K562 (cell line): ENCODE results near the gene ECM1. TPM values are rescaled to one million over a fixed set of nuclear protein-coding genes. Genes with fewer than 3 reads are reported as not detected.
A peak's percentile ranks its signal among the peaks of the same experiment; 100 is the strongest.

ENCODE experiments used
- CC2D1A ChIP-seq: fragments of 450-650 bp; IDR thresholded peaks from 2 replicates; pipeline ENCODE4 v1.6.1; 2017; ENCODE audit warnings: mild to moderate bottlenecking
- FUS ChIP-seq: fragments of 200-400 bp; formaldehyde crosslinking; optimal IDR thresholded peaks from 2 replicates; pipeline ENCODE3; 2017; ENCODE audit warnings: low read depth, low read length
- GABPB1 ChIP-seq: sonication (generic); formaldehyde crosslinking; IDR thresholded peaks from 2 replicates; pipeline ENCODE4 v1.8.0; 2022; ENCODE audit warnings: mild to moderate bottlenecking, missing genetic modification reagents
- KLF13 ChIP-seq: fragments of 450-650 bp; IDR thresholded peaks from 2 replicates; pipeline ENCODE4 v1.6.1; 2016; ENCODE audit warnings: missing genetic modification characterization, low read depth, mild to moderate bottlenecking, missing compliant biosample characterization, moderate library complexity, borderline replicate concordance
- MLX ChIP-seq, 2 experiments: fragments of 450-650 bp in 1 of 2; sonication (generic) in 1 of 2; formaldehyde crosslinking; conservative IDR thresholded peaks; 2 replicates each; pipeline versions ENCODE4 v1.4.0 to v1.8.1; 2020 to 2022; ENCODE audit warnings: mild to moderate bottlenecking in 1 of 2, missing genetic modification reagents in 1 of 2
- NR1H2 ChIP-seq: sonication (generic); formaldehyde crosslinking; IDR thresholded peaks from 2 replicates; pipeline ENCODE4 v1.4.0; 2020; ENCODE audit warnings: mild to moderate bottlenecking, missing genetic modification reagents
- PCBP2 ChIP-seq: fragments of 200-400 bp; formaldehyde crosslinking; IDR thresholded peaks from 2 replicates; pipeline ENCODE4 v1.6.1; 2018; ENCODE audit warnings: low read length, low read depth, mild to moderate bottlenecking, moderate library complexity; ENCODE audit not compliant: poor library complexity, severe bottlenecking
- RBM25 ChIP-seq: fragments of 200-400 bp; formaldehyde crosslinking; IDR thresholded peaks from 2 replicates; pipeline ENCODE4 v1.6.1; 2018; ENCODE audit warnings: low read length, low read depth, moderate library complexity; ENCODE audit not compliant: severe bottlenecking
- REST ChIP-seq, 2 experiments: fragments of 450-650 bp; formaldehyde crosslinking in 1 of 2; IDR thresholded peaks; 2 replicates each; pipeline versions ENCODE4 v1.4.0 to v1.6.1; 2014 to 2020; ENCODE audit warnings: mild to moderate bottlenecking in 2 of 2, borderline replicate concordance in 1 of 2, low read depth in 1 of 2
- SRSF7 ChIP-seq: fragments of 200-400 bp; formaldehyde crosslinking; optimal IDR thresholded peaks from 2 replicates; pipeline ENCODE3; 2017; ENCODE audit warnings: mild to moderate bottlenecking, low read depth, low read length
- TBL1XR1 ChIP-seq, 2 experiments: IDR thresholded peaks; 2 replicates each; pipeline ENCODE4 v1.6.1; 2012; ENCODE audit warnings: improper control_type of control experiment in 2 of 2, low read length in 2 of 2, mild to moderate bottlenecking in 1 of 2
- WHSC1 ChIP-seq: IDR thresholded peaks from one replicate; pipeline ENCODE4 v1.6.1; 2012; ENCODE audit warnings: low read length, control low read depth, inconsistent platforms
- ZNF282 ChIP-seq: sonication (generic); formaldehyde crosslinking; IDR thresholded peaks from 2 replicates; pipeline ENCODE4 v1.8.1; 2023; ENCODE audit warnings: missing genetic modification reagents
- polyA plus RNA-seq, 8 experiments: library from polyadenylated mRNA; depleted of rRNA in 4 of 8; stranded (reverse) in 5 of 8; unstranded in 3 of 8; fragments of >200 nt; fragmentation: Nextera tagmentation in 2 of 8; fragmentation: Illumina TruSeq in 1 of 8; extraction: Ambion mirVana in 2 of 8; extraction: Trizol in 1 of 8; gene quantifications; 2 replicates each; pipeline versions ENCODE4 v1.2.1 to v1.2.3, GENCODE V29; 2011 to 2014; ENCODE audit warnings: inconsistent platforms in 1 of 8, missing spikeins in 1 of 8
- total RNA-seq, 7 experiments: library from RNA; depleted of rRNA in 6 of 7; stranded (reverse); fragments of >200 nt in 6 of 7; fragmentation: Illumina TruSeq in 2 of 7; extraction: Trizol in 2 of 7; gene quantifications; 2 replicates each; pipeline versions ENCODE4 v1.2.1 to v1.2.3, GENCODE V29; 2011 to 2021; ENCODE audit warnings: low replicate concordance in 1 of 7
- TF ChIP-seq, protein P1 (sequence below), 2 experiments: IDR thresholded peaks in 1 of 2; conservative IDR thresholded peaks in 1 of 2; 2 replicates each; pipeline ENCODE4 v1.6.1; 2016; ENCODE audit warnings: low read depth in 2 of 2, mild to moderate bottlenecking in 1 of 2, missing compliant biosample characterization in 1 of 2, missing genetic modification characterization in 1 of 2, moderate library complexity in 1 of 2

ECM1 gene
- total and polyA plus RNA-seq, 9 of the 15 experiments (the other 6 are each of a cell fraction or from before 2014, with no cell fraction given) = 6.6 to 52.2 (median 12.8) TPM

DNA sequence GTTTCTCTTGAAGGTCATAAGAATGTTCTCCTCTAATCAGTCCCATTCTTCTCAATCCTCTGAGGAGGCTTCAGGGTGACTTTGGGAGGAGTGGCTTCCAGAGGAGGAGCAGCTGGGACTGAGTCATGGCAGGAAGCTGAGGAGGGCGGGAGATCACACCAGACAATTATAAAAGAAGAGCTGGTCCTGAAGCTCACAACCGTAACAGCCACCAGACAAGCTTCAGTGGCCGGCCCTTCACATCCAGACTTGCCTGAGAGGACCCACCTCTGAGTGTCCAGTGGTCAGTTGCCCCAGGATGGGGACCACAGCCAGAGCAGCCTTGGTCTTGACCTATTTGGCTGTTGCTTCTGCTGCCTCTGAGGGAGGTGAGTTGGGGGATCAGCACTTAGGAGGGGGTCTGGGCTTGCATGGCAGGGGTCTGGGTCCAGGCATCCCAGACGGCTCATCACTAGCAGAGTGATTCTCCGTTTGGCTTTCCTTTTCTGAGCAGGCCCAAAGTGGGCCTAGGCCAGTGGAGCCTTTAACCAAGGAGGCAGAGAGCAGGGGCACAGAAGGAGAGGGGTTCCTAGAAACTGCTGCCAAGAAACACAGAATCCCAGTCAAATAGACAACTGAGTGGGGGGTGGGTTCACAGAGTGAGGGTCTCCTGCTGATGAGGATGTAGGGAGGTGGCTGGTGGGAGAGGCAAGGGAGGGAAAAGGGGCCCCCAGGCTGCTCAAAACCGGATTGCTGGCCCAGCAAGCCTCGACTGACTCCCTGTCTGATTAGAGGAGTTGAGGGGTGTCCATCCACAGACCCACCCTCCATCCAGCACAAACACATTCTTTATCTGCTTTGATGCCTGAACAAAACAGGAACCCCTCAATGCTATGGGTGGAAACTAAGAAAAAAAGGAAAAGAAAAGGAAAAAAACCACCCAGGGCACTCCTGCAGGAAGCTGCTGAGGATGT lies at the start of gene ECM1 (continued):
- TF ChIP-seq KLF13 (tag) (no peak), SRSF7 (no peak), NR1H2 (CRISPR knock-in tag) (no peak), WHSC1 (no peak), RBM25 (no peak), PCBP2 (no peak), GABPB1 (CRISPR knock-in tag) (no peak), ZNF282 (no peak), MLX (CRISPR knock-in tag; conservative IDR thresholded peaks at IDR 0.05) (no peak), CC2D1A (no peak), FUS (no peak), TBL1XR1 (IDR thresholded peaks at IDR 0.05; ENCODE audit: low read length in 2 of 2) (peak in 1 of 2 experiments; percentile 56; a peak in 1 of 4 replicates), REST (IDR thresholded peaks at IDR 0.05; ENCODE audit: borderline replicate concordance) (no peak), REST (CRISPR knock-in tag; IDR thresholded peaks at IDR 0.05; ENCODE audit: low read depth) (peak; percentile 38; the same call in 1 of the 2 replicates)
- TF ChIP-seq, protein P1, sequence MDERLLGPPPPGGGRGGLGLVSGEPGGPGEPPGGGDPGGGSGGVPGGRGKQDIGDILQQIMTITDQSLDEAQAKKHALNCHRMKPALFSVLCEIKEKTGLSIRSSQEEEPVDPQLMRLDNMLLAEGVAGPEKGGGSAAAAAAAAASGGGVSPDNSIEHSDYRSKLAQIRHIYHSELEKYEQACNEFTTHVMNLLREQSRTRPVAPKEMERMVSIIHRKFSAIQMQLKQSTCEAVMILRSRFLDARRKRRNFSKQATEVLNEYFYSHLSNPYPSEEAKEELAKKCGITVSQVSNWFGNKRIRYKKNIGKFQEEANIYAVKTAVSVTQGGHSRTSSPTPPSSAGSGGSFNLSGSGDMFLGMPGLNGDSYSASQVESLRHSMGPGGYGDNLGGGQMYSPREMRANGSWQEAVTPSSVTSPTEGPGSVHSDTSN (CRISPR knock-in tag; IDR thresholded peaks at IDR 0.05; ENCODE audit: low read depth) = no peak
- TF ChIP-seq, protein P1 (tag; conservative IDR thresholded peaks at IDR 0.05; ENCODE audit: low read depth) = no peak
